Mammary epithelial cell (primary cell): Measurements from ENCODE around the gene PVALEF.

Source experiments
- CTCF ChIP-seq, 2 donors: IDR thresholded peaks in 1 of 2; conservative IDR thresholded peaks in 1 of 2; 2 replicates each; pipeline ENCODE4 v1.5.1; 2011 to 2012; ENCODE audit warnings: inconsistent platforms in 2 of 2, low read length in 2 of 2, mild to moderate bottlenecking in 2 of 2, control low read depth in 1 of 2, low read depth in 1 of 2; ENCODE audit not compliant: insufficient read depth in 1 of 2; ENCODE audit errors: extremely low read depth in 1 of 2
- EZH2 ChIP-seq: IDR thresholded peaks from 2 replicates; pipeline ENCODE4 v1.6.1; 2012; ENCODE audit warnings: low read length, inconsistent platforms, borderline replicate concordance

DNA sequence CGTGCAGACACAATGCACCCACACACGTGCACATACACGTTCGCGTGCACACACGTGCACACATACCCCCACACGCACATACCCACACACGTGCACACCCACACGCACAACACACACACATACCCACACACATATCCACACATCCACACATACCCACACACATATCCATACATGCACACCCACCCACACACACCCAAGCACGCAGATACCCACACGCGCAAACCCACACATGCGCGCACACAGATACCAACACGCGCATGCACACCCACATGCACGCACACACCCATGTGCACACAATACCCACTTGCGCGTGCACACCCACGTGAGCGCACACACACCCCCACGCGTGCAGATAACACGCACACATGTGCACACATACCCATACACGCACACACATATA, 26.8 kb upstream of the PVALEF start:
- no peak for TF ChIP-seq CTCF (conservative IDR thresholded peaks at IDR 0.05 in 1 of 2, IDR thresholded peaks at IDR 0.05 in 1 of 2; ENCODE audit: extremely low read depth in 1 of 2, insufficient read depth in 1 of 2, low read depth in 1 of 2, low read length in 2 of 2)
- TF ChIP-seq EZH2: no peak
